Activated CD4-positive, alpha-beta T cell treated with anti-CD3 and anti-CD28 coated beads, Interleukin-2, amount 50 U/mL, for 48 hours (primary cell): ENCODE measurements around the gene FSTL4.
A peak's percentile ranks its signal among the peaks of the same experiment; 100 is the strongest.

ENCODE experiments used
- DNase-seq, 2 experiments: peaks; one replicate each; pipeline ENCODE4 v3.0.0-alpha.2; 2020

The FSTL4 gene

DNA sequence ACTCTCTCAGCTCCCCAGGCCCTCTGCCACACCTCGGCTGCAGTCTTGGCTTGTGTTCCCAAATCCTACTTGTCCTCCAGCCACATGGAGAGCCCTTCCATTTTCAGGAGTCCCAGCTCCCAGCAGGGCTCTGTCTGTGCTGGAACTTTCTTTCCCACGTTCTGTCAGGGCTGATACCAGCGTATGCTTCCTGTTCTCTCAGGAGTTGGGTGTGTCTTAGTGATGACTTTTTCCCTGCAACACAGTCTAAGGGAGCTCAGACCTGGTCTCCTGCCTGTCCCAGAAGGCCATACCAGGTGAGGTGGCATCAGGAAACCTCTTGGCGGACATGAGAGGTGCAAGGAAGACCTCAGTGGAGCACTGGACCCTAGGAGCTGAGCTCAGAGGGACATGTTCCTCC, 334.0 kb downstream of the FSTL4 start:
- no peak for DNase-seq

DNA sequence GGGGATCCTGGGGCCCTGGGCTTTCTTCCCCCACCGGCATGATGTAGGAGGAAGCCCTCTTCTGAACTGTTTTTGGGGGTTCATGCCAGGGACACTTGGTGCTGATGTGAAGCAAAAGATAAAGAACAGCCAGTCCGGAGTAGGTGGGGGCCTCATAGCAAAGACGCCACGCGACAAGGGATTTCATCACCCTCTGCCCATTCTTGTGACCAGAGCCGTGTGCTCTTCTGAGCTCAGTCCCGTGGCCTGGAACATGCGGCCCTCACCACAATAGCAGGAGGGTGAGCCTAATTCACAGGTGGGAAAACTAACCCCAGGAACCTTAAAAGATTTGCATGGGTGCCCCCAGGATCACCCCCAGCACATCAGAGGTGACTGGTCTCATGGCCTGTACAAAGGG, 334.6 kb downstream of the FSTL4 start:
- DNase-seq: no peak

DNA sequence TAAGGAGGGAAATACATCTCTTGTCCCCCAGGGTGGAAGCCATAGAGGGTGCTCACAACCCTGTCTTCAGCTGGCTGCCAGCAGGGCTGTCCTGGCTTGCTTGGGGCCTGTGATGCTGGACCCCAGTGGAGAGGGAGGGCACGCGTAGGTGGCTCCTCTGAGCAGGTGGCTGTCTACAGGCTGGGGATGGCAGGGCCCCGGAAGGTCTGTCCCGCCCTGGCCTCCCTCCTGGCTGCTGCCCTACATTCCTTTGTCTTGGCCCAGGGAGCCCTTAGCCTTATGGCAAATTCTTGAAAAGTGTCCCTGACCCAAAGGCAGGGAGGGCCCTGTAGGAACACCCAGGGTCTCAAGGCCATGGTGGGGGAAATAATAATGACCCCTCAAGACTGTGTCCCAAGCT, 336.2 kb downstream of the FSTL4 start:
- no peak for DNase-seq

DNA sequence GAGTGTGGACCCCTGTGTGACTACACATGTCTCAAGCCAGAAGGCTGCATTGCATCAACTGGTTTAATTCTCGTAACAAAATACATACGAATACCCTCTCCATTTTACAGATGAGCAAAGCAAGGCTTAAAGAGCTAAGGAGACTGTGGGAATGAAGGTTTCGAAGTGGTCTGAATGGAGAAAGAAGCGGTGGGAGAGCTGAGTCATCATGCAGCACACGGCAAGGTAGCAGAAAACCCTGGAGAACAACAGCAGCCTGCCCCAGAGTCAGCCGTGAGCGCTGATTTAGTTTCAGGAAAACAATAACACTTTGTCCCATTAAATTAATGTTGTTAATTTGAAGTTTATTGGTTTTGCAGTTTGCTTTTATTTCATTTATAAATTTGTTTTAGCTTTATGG, 336.7 kb downstream of the FSTL4 start:
- DNase-seq: no peak

DNA sequence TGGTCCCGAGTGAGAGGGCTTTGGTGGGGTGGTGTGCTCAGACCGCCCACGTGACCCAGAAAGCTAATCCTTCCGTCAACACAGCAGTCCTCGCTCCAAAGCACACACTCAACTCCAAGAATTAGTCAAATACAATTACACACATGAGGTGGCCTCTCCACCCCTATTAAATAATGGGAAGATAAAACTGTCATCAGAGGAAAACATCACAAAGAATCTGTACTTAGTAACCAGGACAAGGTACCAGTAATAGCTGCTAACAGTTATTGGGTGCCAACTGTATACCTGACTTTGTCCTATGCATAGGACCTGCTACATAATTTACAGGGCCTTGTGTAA, 337.8 kb downstream of the FSTL4 start:
- DNase-seq: no peak

DNA sequence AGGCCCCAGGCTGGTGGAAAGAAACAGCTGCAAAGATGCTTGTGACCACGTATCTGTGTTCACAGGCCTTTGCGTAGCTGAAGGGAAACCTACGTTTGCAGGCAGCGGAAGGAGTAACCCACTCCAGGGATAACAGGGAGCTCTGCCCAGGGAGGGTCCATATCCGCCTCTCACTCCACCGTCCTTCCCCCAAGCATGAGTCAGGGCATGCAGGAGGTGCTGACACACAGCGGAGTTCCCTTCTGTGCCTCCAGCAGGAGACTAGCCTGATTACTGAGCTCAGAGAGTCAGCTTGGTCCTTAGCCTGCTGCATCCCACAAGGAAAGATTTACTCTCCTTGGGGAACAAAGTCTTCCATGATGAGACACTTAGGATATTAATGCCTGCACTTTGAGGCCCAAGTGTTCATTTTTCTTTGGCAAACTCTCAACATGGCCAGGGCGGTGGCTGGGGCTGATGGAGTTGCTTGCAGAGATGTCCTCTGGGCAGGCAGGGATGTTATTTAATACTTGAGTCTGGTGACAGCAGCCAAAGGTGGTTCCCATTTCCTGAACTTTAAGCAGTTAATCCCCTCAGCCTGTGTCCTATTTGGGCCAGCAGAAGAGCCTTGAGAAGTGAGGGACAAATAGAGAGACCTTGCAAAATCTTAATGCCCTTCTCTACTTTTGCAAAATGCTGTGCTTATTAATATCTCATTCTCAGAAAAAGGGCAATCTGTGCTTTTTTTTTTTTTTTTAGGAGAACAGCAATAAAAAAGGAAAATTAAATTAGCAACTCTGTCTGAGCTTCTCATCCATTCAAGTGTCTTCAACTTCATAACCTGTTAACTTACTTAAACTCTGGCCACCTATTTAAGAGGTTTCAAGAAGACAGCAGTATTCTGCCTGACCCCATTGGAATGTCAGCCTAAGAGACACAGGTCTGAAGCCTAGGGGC, 338.4 kb downstream of the FSTL4 start:
- no peak for DNase-seq

DNA sequence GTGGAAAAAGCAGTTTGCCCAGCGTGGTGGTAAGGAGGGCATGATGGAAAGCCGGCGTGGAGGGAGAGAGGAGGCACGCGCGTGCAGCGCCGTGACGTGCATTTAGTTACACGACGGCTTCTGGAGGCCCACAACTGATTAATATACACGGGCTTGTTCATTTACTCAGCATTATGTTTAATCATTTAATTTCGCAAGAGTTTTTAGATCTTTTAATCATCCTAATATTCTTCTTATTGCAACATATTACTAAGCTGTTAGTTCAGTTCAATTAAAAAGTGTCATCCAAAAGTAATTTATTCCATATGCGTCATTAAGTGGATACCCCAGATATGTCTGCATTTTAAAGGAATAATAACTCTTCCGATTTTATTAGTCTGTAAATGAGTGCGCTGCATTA, 340.0 kb downstream of the FSTL4 start:
- no peak for DNase-seq

DNA sequence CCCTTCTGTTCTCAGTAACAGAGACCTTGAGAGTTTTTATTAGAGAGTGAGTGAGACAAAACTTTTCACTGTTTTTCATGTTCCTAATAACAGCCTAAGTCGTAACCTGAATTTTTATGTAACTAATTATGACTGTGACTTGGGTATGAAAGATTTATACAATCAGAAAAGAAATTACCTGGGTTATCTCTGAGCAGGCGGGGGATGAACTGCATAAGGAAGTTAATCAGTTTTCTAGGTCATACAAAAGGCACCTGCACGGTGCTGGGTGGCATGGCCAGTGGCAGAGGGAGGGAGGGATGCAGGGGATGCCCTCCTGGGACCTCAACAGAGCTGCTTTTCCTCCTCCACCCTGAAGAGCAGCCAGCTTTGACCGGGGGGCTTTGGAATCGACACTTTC, 340.7 kb downstream of the FSTL4 start:
- no peak for DNase-seq

DNA sequence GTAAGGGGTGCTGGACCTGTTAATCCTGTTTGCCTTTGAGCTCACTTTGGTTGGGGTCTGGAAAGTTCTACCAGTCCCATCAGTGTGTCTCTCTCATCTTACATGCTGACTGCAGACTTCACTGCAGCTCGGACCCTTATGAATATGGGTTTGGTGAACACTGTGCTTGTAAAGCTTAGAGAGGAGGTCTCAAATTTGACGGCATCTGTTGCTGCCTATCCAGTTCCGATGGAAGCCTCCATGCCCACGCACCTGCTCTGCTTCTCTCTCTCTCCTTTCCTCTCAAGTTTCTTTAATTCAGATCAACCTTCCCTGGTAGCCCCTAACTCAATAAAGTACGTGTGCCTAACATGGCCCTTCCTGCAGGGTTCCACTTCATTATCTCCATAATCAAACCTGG, 342.6 kb downstream of the FSTL4 start:
- DNase-seq: no peak

DNA sequence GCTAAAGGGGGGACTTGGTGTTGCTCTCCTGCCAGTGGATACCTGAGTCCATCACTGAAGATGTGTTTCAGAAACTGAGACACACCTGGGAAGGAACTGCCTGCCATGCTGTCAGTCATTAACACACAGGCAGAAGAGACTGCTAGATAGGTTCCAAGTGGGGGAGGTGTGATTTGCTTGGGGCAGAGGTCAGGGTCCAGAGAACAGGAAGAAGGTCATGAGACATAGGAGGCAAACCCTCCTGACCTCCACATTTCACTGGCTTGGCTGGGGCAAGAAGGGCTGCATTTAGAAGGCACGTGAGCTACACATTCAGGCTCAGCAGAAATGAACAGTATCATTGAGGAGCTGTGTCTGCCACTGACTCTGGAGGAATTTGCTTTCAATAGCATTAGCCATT, 344.7 kb downstream of the FSTL4 start:
- DNase-seq: no peak

DNA sequence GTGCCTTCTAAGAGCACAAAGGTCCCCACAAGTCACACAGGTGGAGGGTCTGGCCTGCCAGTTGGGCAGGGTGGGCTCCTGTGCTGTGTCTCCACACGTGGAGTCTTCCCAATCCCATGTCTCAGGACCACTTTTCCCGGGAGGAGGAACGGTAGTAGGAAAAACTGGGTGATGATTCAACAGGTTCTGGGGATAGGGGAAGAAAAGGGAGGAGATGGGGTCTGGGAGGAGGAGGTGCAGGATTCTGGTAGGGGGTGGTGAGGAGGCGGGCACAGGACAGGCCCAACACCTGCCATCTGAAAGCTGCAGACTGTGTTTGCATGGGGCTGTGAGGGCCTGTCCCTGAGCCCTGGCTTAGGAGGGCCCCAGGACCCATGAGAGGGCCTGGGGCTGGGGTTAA, 345.4 kb downstream of the FSTL4 start:
- no peak for DNase-seq

DNA sequence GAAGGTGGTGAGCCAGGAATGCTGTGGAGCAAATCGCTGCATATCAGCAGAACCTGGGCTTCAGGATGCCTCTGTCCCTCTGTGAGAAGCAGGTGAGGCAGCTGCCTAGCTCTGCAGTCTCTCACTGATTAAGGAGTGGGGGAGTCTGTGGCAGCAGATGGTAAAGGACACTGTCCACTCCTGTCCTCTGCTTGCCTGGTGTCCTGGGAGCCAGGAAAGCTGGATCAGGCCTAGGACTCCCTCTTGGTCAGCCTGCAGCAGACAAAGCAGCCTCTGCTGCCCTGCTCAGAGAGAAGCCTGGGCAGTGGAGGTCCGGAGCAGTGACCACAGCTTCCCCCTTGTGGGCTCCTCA, 345.8 kb downstream of the FSTL4 start:
- DNase-seq: no peak

DNA sequence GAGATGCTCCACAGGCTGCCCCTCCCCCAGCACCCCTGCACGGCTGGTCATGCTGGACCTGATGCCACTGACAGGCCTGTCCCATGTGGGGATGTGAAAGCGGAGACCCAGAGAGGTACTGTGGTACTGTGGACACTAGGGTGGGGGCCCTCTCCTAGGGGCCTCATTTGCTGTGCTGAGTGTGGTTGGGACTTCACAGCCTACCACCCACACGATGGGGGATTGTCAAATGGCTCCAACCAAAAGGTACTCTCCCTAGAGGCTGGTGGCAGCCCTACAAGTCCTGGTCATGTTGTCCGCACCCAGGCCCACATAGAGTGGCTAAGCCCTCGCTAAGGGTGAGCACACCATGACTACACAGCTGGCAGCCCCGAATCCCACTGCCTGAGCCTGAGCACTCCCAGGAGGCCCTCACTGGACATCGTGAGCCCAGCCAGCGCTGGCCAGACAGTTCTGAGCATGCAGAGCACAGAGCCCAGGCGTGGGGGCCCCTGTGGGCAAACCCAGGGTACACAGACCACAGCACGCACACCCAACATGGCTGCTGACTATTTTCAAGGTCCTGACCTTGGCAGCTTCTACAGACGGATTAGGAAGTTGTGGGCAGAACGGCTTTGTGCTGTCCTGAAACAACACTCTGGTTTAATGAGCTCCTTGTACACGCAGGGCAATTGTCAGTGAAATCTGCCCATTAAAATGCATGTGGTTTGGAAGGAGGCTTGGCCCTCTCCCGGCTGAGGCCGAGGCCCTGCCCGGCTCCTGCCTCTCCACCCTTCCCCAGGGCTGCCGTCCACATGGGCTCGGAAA, 346.4 kb downstream of the FSTL4 start:
- DNase-seq: no peak

DNA sequence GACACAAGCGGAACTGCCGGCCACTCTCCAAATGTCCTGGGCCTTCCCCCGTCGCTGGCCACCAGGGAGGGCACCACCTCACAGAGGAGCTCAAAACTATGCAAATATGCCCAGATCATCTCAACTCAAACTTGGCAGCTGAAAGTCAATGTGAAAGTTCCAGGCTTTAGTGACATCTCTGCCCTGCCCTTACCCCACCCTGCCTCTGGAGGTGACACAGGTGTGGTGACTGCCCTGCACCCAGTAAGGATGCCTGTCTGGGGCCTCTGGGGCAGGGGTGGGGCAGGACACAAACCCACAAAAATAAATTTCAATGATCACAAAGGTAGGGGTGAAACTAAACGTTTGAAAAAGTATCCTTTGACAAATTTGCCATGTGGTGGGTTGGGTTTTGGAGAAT, 347.1 kb downstream of the FSTL4 start:
- no peak for DNase-seq

DNA sequence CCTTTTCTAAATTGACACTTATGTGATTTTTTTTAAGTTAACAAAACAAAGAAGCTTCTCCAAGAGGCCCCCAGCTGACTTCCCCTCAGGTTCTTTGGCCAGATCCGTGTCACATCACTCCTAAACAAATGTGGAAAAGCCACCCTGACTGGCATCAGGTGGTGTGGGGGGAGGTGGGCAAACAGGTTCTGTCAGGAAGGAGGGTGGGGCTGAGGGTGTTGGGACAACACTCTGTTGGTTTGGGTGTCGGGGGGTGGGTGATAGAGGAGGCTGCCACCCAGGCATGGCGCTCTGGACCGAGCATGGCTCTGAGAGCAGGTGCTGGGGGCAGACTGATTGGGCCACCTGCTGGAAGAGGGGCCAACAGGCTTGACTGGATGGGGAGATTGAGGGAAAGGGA, 349.7 kb downstream of the FSTL4 start:
- no peak for DNase-seq

DNA sequence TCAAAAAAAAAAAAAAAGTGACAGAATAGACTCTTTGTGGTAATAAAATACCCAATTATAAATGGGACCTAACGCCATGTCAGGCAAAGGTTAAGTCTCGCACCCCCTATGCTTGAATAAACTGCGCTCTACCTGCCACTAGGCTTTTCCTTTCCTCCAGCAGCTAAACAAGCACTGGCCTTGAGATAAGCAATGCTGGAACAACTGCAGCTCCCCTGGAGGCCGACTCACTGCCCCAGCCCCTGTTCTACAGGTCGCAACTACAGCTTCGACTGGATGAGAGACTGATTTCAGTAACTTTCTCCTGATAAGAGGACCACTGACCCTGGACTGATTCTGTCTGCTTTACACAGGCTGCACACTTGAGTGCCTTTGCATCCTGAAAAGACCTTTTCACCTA, 350.3 kb downstream of the FSTL4 start:
- no peak for DNase-seq

DNA sequence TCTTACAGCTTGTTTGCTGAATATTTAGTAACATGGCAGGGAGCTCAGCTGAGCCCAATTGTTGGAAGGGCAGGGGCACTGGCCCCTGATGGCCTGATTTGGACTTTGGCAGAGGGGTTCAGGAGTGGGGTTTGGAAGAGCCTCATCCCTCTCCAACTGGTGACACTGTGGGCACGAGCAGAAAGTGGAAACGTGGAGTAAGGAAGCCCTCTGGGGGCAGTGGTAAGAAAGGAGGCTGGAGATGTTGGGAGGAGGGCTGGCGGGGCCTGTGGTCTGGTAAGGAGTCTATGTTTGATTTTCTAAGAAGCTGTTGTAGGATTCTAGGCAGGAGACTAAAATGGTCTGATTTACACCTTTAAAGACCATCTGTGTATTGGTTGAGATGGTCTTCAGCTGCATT, 351.6 kb downstream of the FSTL4 start:
- no peak for DNase-seq

DNA sequence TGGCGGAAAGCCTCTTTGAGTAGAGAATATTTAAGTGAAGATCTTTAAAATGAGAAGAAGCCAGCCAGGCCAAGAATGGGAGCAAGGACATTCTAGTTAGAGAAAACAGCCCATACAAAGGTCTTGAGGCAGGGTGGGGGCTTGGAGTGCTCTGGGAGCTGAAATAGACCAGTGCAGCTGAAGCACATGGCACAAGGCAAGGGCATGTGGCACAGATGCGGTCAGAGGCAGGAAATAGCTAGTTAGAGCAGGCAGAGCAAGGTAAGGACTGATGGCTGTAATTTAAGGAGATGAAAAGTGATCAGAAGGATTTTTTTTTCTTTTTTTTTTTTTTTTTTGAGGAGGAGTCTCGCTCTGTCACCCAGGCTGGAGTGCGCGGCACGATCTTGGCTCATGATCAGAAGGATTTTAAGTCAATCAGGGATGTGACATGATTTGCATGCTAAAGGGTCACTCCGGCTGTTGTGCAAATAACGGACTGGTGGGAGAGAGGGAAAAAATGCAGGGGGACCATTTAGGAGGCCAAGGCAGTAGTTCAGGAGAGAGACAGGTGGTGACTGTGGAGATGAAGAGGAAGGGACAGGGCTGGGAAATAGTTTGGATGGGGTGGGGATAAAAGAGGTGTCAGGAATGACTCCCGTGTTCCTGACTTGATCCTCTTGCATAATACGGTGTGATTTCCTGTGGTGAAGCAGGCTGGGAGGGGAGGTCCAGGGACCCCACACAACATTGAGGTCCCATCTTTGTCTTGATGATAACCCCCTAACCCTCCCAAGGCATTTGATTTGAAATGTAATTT, 352.9 kb downstream of the FSTL4 start:
- DNase-seq: no peak

DNA sequence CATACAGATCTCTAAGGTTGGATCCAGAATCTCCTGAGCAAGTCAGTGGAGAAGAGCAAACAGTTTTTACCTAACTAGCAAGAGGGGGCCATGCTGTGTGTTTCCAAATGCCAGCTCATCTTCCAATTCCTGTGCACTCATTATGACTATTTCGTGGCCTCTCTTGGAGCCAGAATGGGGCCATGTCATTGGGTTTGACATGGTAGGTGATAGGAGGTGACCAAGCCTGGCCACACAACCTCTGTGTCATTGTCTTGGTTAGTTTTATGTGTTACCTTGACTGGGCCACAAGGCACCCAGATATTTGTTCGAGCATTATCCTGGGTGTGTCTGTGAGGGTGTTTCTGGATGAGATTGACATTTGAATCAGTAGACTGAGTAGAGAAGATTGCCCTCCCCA, 354.4 kb downstream of the FSTL4 start:
- DNase-seq: peak in 1 of 2 experiments; percentile 20

DNA sequence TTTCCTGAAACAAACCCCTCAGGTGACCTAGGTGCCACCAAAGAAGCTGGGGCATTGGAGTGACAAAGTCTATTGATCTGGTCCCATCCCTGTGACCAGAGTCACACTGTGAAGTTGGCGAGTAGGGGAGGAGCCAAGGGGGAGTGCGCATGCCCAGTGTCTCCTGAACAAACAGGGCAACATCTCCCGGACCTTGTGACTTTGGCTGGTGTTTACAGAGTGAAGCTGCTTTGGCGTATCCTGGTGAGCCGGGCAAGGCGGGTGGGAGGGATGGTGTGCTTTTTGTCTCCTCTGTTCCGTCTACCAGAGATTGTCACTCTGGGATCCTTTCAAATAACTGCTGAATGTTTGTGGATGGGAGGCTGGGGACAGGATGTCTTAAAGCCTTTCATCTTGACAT, 356.1 kb downstream of the FSTL4 start:
- no peak for DNase-seq

DNA sequence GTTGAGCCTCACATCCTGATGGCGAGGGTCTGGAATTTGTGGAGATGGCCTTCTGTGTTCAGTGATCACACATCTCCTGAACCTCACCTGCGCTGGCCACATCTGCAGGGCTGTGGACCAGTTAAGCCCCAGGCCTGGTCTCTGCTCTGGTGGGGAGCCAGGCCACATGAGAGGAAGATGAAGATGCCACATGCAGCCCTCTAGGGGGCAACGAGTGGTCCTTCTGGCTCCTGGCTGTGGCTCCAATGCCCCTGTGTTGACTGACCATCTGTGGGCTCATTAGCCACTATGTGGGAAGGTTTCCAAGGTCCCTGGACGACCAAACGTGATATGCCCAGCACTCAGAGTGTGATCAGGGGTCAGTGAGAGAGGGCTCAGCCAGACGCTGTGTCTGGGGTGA, 357.5 kb downstream of the FSTL4 start:
- no peak for DNase-seq

DNA sequence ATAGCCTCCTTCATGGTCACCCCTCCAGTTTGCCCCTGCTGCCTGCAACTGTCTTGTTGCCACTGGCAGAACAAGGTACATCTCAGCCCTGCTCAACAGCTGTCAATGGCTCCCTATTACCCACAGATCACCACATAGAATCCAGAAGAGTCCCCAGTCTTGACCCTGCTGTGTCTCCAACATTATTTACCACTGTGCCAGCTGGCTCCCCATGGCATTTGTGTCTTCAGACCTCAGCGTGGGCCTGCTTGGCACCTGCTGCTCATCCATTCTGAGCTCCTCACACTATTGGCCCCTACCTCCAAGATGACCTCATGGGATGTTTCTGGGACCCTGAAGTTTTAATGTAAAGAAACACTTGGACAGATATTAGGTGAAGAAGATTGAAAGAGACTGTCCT, 358.7 kb downstream of the FSTL4 start:
- no peak for DNase-seq

DNA sequence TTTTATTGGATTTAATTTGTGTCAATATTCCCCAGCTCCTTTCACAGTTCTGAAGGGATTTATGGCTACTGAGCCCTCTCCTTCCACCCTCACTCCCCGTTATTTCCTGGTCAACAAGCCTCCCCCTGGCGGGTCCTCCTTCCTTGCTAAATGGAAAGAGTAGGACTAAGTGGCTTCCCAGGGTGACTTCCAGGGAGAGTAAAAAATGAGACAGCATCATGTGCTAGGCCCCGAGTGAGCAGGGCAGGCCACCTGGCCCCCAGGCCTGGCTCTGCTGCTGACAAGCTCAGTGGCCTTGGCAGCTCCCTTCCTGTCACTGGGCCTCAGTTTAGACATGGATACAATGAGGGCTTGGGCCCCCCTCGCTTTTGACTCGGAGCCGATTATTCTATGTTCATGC, 359.3 kb downstream of the FSTL4 start:
- no peak for DNase-seq

DNA sequence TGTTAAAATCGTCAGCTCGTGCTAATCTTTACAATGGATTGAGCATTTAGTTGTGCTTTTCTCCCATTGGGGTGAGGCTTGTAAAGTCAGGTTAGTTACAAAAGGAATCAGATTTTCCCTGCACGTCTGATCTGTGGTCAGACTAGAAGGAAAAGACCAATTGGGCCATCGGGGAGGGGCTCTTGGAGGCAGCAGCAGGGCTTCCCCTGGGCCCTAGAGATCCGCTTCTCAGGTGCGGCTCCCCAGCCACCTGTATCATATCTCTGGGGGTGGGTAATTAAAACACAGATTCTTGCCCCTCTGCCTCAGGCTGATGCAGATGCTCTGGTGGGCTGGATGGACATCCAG, 360.2 kb downstream of the FSTL4 start:
- no peak for DNase-seq
